HepG2 (cell line): ENCODE measurements around the gene PKIG. TPM values are rescaled to one million over a fixed set of nuclear protein-coding genes. Genes with fewer than 3 reads are reported as not detected.

Experiments used
- ZMYM3 ChIP-seq: sonication (generic); formaldehyde crosslinking; IDR thresholded peaks from 2 replicates; pipeline ENCODE4 v1.5.1; 2020; ENCODE audit warnings: mild to moderate bottlenecking, missing genetic modification reagents
- polyA plus RNA-seq, 8 experiments: library from polyadenylated mRNA; depleted of rRNA in 3 of 8; stranded (reverse) in 7 of 8; unstranded in 1 of 8; fragments of >200 nt; fragmentation: Illumina TruSeq in 4 of 8; extraction: Trizol in 4 of 8; gene quantifications; 2 replicates each; pipeline versions ENCODE4 v1.2.1 to v1.2.3, GENCODE V29; 2011 to 2016; ENCODE audit warnings: low read depth in 4 of 8, missing spikeins in 1 of 8, mixed read lengths in 1 of 8; ENCODE audit not compliant: insufficient read depth in 1 of 8
- total RNA-seq, 5 experiments: library from RNA; depleted of rRNA; stranded (reverse); fragments of >200 nt; fragmentation: Illumina TruSeq; extraction: Trizol; gene quantifications; 2 replicates each; pipeline ENCODE4 v1.2.3, GENCODE V29; 2016; ENCODE audit warnings: low read depth in 1 of 5
- TF ChIP-seq, protein P1 (sequence below): sonication (generic); formaldehyde crosslinking; IDR thresholded peaks from one replicate; pipeline ENCODE4 v1.5.1; 2020; ENCODE audit warnings: mild to moderate bottlenecking, missing genetic modification reagents; ENCODE audit errors: not compliant biosample characterization

The PKIG gene
- total and polyA plus RNA-seq, 2 of the 13 experiments (the other 11 are each of a cell fraction or from before 2014, with no cell fraction given) = 30.8 to 44.5 TPM

GRCh38 chr20:44633187-44633810 lies 50.9 kb downstream of the PKIG start (continued):
- TF ChIP-seq, protein P1, sequence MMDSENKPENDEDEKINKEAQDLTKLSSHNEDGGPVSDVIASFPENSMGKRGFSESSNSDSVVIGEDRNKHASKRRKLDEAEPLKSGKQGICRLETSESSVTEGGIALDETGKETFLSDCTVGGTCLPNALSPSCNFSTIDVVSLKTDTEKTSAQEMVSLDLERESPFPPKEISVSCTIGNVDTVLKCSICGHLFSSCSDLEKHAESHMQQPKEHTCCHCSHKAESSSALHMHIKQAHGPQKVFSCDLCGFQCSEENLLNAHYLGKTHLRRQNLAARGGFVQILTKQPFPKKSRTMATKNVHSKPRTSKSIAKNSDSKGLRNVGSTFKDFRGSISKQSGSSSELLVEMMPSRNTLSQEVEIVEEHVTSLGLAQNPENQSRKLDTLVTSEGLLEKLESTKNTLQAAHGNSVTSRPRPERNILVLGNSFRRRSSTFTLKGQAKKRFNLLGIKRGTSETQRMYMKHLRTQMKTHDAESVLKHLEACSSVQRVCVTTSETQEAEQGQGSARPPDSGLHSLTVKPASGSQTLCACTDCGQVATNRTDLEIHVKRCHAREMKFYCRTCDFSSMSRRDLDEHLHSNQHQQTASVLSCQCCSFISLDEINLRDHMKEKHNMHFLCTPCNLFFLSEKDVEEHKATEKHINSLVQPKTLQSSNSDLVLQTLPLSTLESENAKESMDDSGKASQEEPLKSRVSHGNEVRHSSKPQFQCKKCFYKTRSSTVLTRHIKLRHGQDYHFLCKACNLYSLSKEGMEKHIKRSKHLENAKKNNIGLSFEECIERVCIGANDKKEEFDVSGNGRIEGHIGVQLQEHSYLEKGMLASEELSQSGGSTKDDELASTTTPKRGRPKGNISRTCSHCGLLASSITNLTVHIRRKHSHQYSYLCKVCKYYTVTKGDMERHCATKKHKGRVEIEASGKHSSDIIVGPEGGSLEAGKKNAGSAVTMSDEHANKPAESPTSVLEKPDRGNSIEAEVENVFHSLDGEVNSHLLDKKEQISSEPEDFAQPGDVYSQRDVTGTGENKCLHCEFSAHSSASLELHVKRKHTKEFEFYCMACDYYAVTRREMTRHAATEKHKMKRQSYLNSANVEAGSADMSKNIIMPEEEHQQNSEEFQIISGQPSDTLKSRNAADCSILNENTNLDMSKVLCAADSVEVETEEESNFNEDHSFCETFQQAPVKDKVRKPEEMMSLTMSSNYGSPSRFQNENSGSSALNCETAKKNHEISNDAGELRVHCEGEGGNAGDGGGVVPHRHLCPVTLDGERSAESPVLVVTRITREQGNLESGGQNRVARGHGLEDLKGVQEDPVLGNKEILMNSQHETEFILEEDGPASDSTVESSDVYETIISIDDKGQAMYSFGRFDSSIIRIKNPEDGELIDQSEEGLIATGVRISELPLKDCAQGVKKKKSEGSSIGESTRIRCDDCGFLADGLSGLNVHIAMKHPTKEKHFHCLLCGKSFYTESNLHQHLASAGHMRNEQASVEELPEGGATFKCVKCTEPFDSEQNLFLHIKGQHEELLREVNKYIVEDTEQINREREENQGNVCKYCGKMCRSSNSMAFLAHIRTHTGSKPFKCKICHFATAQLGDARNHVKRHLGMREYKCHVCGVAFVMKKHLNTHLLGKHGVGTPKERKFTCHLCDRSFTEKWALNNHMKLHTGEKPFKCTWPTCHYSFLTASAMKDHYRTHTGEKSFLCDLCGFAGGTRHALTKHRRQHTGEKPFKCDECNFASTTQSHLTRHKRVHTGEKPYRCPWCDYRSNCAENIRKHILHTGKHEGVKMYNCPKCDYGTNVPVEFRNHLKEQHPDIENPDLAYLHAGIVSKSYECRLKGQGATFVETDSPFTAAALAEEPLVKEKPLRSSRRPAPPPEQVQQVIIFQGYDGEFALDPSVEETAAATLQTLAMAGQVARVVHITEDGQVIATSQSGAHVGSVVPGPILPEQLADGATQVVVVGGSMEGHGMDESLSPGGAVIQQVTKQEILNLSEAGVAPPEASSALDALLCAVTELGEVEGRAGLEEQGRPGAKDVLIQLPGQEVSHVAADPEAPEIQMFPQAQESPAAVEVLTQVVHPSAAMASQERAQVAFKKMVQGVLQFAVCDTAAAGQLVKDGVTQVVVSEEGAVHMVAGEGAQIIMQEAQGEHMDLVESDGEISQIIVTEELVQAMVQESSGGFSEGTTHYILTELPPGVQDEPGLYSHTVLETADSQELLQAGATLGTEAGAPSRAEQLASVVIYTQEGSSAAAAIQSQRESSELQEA (CRISPR knock-in tag) = no peak
- TF ChIP-seq ZMYM3 (CRISPR knock-in tag) = peak; percentile 32; the same call in 1 of the 2 replicates
